Ecto neural progenitor cell (in vitro differentiated cells): Measurements from ENCODE around the gene POPDC2.

ENCODE experiments used
- DNase-seq: peaks from one replicate; pipeline ENCODE4 v3.0.0-alpha.2; 2018; ENCODE audit warnings: low spot score

POPDC2 gene

GRCh38 chr3:119639494-119640350, 20.7 kb downstream of the POPDC2 start:
- no peak for DNase-seq

- DNase-seq: no peak
These were observed 22.5 kb downstream of the POPDC2 start for GRCh38 chr3:119637679-119638477.

GRCh38 chr3:119636891-119637611, 23.3 kb downstream of the POPDC2 start:
- DNase-seq: no peak

- no peak for DNase-seq
These were observed 24.1 kb downstream of the POPDC2 start for GRCh38 chr3:119636249-119636648.

GRCh38 chr3:119635719-119636118, 24.7 kb downstream of the POPDC2 start:
- no peak for DNase-seq

GRCh38 chr3:119632829-119633228, 27.6 kb downstream of the POPDC2 start:
- DNase-seq: no peak

GRCh38 chr3:119632216-119632615, 28.2 kb downstream of the POPDC2 start:
- DNase-seq: no peak

- DNase-seq: no peak
These were observed 28.9 kb downstream of the POPDC2 start for GRCh38 chr3:119631516-119631915.

- no peak for DNase-seq
These were observed 29.5 kb downstream of the POPDC2 start for GRCh38 chr3:119630880-119631329.

GRCh38 chr3:119630128-119630879, 30.1 kb downstream of the POPDC2 start:
- DNase-seq: no peak

- no peak for DNase-seq
These were observed 31.5 kb downstream of the POPDC2 start for GRCh38 chr3:119628816-119629445.

GRCh38 chr3:119628390-119628789, 32.0 kb downstream of the POPDC2 start:
- DNase-seq: no peak

GRCh38 chr3:119627461-119627860, 32.9 kb downstream of the POPDC2 start:
- no peak for DNase-seq

GRCh38 chr3:119626196-119626595, 34.2 kb downstream of the POPDC2 start:
- DNase-seq: no peak

- DNase-seq: no peak
These were observed 34.8 kb downstream of the POPDC2 start for GRCh38 chr3:119625451-119626153.

GRCh38 chr3:119624002-119624720, 36.2 kb downstream of the POPDC2 start:
- DNase-seq: no peak

GRCh38 chr3:119620899-119621298, 39.5 kb downstream of the POPDC2 start:
- DNase-seq: no peak

GRCh38 chr3:119619094-119619493, 41.3 kb downstream of the POPDC2 start:
- DNase-seq: no peak

GRCh38 chr3:119616056-119616455, 44.3 kb downstream of the POPDC2 start:
- DNase-seq: no peak

GRCh38 chr3:119613872-119614271, 46.5 kb downstream of the POPDC2 start:
- no peak for DNase-seq
